Skeletal muscle satellite cell (primary cell): ENCODE measurements around the gene RPS6KC1. TPM values are rescaled to one million over a fixed set of nuclear protein-coding genes. Genes with fewer than 3 reads are reported as not detected.
"Not testable (repeated sequence)": the region's sequence is repeated elsewhere in the genome, so short reads cannot be mapped to it uniquely, and the experiment has no call there.

Experiments
- H3K27me3 ChIP-seq: 2 replicates; pipeline ENCODE4 v1.7.0; 2013; ENCODE audit warnings: low read length; ENCODE audit not compliant: control insufficient read depth, insufficient read depth
- H3K36me3 ChIP-seq: 2 replicates; pipeline ENCODE4 v1.7.0; 2013; ENCODE audit warnings: mild to moderate bottlenecking, control low read depth, low read length; ENCODE audit not compliant: insufficient read depth
- H3K4me1 ChIP-seq: 2 replicates; pipeline ENCODE4 v1.7.0; 2013; ENCODE audit warnings: low read length; ENCODE audit not compliant: control insufficient read depth, insufficient read depth
- H3K4me2 ChIP-seq: 2 replicates; pipeline ENCODE4 v1.7.0; 2013; ENCODE audit warnings: mild to moderate bottlenecking, low read length
- H3K4me3 ChIP-seq: 2 replicates; pipeline ENCODE4 v1.7.0; 2013; ENCODE audit warnings: low read length
- H3K9ac ChIP-seq: 2 replicates; pipeline ENCODE4 v1.7.0; 2013; ENCODE audit warnings: mild to moderate bottlenecking, low read depth, low read length, moderate library complexity
- H3K9me3 ChIP-seq: replicated peaks from 2 replicates; pipeline ENCODE4 v1.7.0; 2013; ENCODE audit warnings: mild to moderate bottlenecking, control low read depth, low read length
- total RNA-seq: library from RNA; depleted of rRNA; stranded (reverse); fragments of >200 nt; gene quantifications from 2 replicates; pipeline ENCODE4 v1.2.3, GENCODE V29; 2012; rRNA removed

Gene RPS6KC1
- 23.6 and 24.1 TPM in 2 replicates for total RNA-seq

- Histone ChIP-seq H3K4me2 (peak within 1 kb of the TSS; percentile 91), H3K9ac (peak within 1 kb of the TSS; percentile 90), H3K36me3 (no peaks in the 10 kb centered on the region), H3K4me3 (peak within 1 kb of the TSS; percentile 98), H3K27me3 (no peaks in the 10 kb centered on the region), H3K4me1 (peaks cover 10% of the 10 kb centered on the region), H3K9me3 (no peaks in the 10 kb centered on the region)
Observed at GRCh38 chr1:213051127-213051880, at the start of gene RPS6KC1. Gene RPS6KC1 (plus strand): TSS chr1:213051241. CDS start chr1:213051405, 164 bp downstream.

- Histone ChIP-seq H3K9ac (no peak overlapping the region), H3K27me3 (no peaks in the 10 kb centered on the region), H3K4me2 (no peak overlapping the region), H3K4me1 (no peaks in the 10 kb centered on the region), H3K9me3 (no peaks in the 10 kb centered on the region), H3K36me3 (peaks cover 51% of the 10 kb centered on the region), H3K4me3 (no peak overlapping the region)
Observed at GRCh38 chr1:213003256-213003655, 47.8 kb upstream of the RPS6KC1 start.

- no peaks in the 10 kb centered on the region for H3K9me3 ChIP-seq
- no peak overlapping the region for H3K9ac ChIP-seq
- H3K4me3 ChIP-seq, result no peak overlapping the region
- no peaks in the 10 kb centered on the region for H3K4me1 ChIP-seq
- no peaks in the 10 kb centered on the region for H3K27me3 ChIP-seq
- peaks cover 43% of the 10 kb centered on the region for H3K36me3 ChIP-seq
- H3K4me2 ChIP-seq, result no peak overlapping the region
Observed at GRCh38 chr1:213008564-213008963, 42.5 kb upstream of the RPS6KC1 start.

- Histone ChIP-seq H3K4me1 (peaks cover 6% of the 10 kb centered on the region), H3K27me3 (no peaks in the 10 kb centered on the region), H3K9ac (peak overlapping the region; percentile 89), H3K4me3 (peak overlapping the region; percentile 94), H3K36me3 (peaks cover 12% of the 10 kb centered on the region), H3K4me2 (peak overlapping the region; percentile 89), H3K9me3 (no peaks in the 10 kb centered on the region)
Observed at GRCh38 chr1:213014642-213015041, 36.4 kb upstream of the RPS6KC1 start.

- no peaks in the 10 kb centered on the region for H3K9me3 ChIP-seq
- peak within 1 kb of the TSS; percentile 94 for H3K4me3 ChIP-seq
- peaks cover 12% of the 10 kb centered on the region for H3K36me3 ChIP-seq
Observed at GRCh38 chr1:213015099-213016050, 35.7 kb upstream of the RPS6KC1 start, which contains the start of gene ANGEL2. Gene ANGEL2 (minus strand): TSS chr1:213015867. CDS start chr1:213015671, 196 bp downstream.

GRCh38 chr1:213017447-213018273 lies 33.4 kb upstream of the RPS6KC1 start:
- H3K4me2 ChIP-seq, result no peak overlapping the region
- H3K27me3 ChIP-seq, result peaks cover 10% of the 10 kb centered on the region
- no peak overlapping the region for H3K4me3 ChIP-seq
- H3K9me3 ChIP-seq, result no peaks in the 10 kb centered on the region
- H3K4me1 ChIP-seq, result peaks cover 6% of the 10 kb centered on the region
- no peak overlapping the region for H3K9ac ChIP-seq
- peaks cover 8% of the 10 kb centered on the region for H3K36me3 ChIP-seq

More at GRCh38 chr1:213015099-213016050, 35.7 kb upstream of the RPS6KC1 start, which contains the start of gene ANGEL2:
- H3K9ac ChIP-seq, result peak within 1 kb of the TSS; percentile 89
- peaks cover 5% of the 10 kb centered on the region for H3K27me3 ChIP-seq
- peaks cover 6% of the 10 kb centered on the region for H3K4me1 ChIP-seq
- H3K4me2 ChIP-seq, result peak within 1 kb of the TSS; percentile 89

- no peaks in the 10 kb centered on the region for H3K36me3 ChIP-seq
- H3K27me3 ChIP-seq, result peaks cover 16% of the 10 kb centered on the region
- H3K4me2 ChIP-seq, result no peak overlapping the region
- H3K9ac ChIP-seq, result no peak overlapping the region
- no peaks in the 10 kb centered on the region for H3K9me3 ChIP-seq
- H3K4me1 ChIP-seq, result no peaks in the 10 kb centered on the region
- H3K4me3 ChIP-seq, result no peak overlapping the region
Observed at GRCh38 chr1:213019450-213019849, 31.6 kb upstream of the RPS6KC1 start.

GRCh38 chr1:213020016-213020415 lies 31.0 kb upstream of the RPS6KC1 start:
- Histone ChIP-seq H3K9ac (no peak overlapping the region), H3K4me2 (no peak overlapping the region), H3K4me3 (no peak overlapping the region), H3K4me1 (no peaks in the 10 kb centered on the region), H3K27me3 (peaks cover 16% of the 10 kb centered on the region), H3K36me3 (no peaks in the 10 kb centered on the region), H3K9me3 (no peaks in the 10 kb centered on the region)

- not testable (repeated sequence) for H3K4me2 ChIP-seq, H3K36me3 ChIP-seq, H3K4me3 ChIP-seq, H3K9me3 ChIP-seq, H3K9ac ChIP-seq, H3K4me1 ChIP-seq
- H3K27me3 ChIP-seq, result peaks cover 28% of the 10 kb centered on the region
Observed at GRCh38 chr1:213027024-213027423, 24.0 kb upstream of the RPS6KC1 start.

GRCh38 chr1:213032651-213033050 lies 18.4 kb upstream of the RPS6KC1 start:
- Histone ChIP-seq H3K4me3 (no peak overlapping the region), H3K36me3 (no peaks in the 10 kb centered on the region), H3K9ac (no peak overlapping the region), H3K4me1 (no peaks in the 10 kb centered on the region), H3K27me3 (peaks cover 45% of the 10 kb centered on the region), H3K9me3 (no peaks in the 10 kb centered on the region), H3K4me2 (no peak overlapping the region)

- Histone ChIP-seq H3K9ac (no peak overlapping the region), H3K4me2 (no peak overlapping the region), H3K27me3 (peaks cover 33% of the 10 kb centered on the region), H3K4me3 (no peak overlapping the region), H3K4me1 (no peaks in the 10 kb centered on the region), H3K9me3 (no peaks in the 10 kb centered on the region), H3K36me3 (no peaks in the 10 kb centered on the region)
Observed at GRCh38 chr1:213034713-213035112, 16.3 kb upstream of the RPS6KC1 start.
